HepG2 (cell line): ENCODE measurements around the gene STMN1. TPM values are rescaled to one million over a fixed set of nuclear protein-coding genes. Genes with fewer than 3 reads are reported as not detected.

Experiments used
- CAMTA2 ChIP-seq: sonication (generic); formaldehyde crosslinking; IDR thresholded peaks from 2 replicates; pipeline ENCODE4 v1.4.0; 2020; ENCODE audit warnings: mild to moderate bottlenecking, missing genetic modification reagents, borderline replicate concordance
- EED ChIP-seq: sonication (generic); formaldehyde crosslinking; IDR thresholded peaks from 2 replicates; pipeline ENCODE4 v1.5.0; 2020; ENCODE audit warnings: mild to moderate bottlenecking, missing genetic modification reagents
- FOSL2 ChIP-seq: sonication (generic); formaldehyde crosslinking; IDR thresholded peaks from 2 replicates; pipeline ENCODE4 v1.4.0; 2020; ENCODE audit warnings: missing genetic modification reagents
- HNF1B ChIP-seq: sonication (generic); formaldehyde crosslinking; IDR thresholded peaks from 2 replicates; pipeline ENCODE4 v1.5.1; 2020; ENCODE audit warnings: mild to moderate bottlenecking, moderate library complexity, missing genetic modification reagents
- POLR2AphosphoS5 ChIP-seq: IDR thresholded peaks from 2 replicates; pipeline ENCODE4 v1.6.1; 2012; ENCODE audit warnings: low read depth, low read length
- PRPF4 ChIP-seq: fragments of 200-400 bp; formaldehyde crosslinking; IDR thresholded peaks from 2 replicates; pipeline ENCODE4 v1.6.1; 2016; ENCODE audit warnings: low read length, low read depth; ENCODE audit not compliant: poor library complexity, severe bottlenecking
- RFXAP ChIP-seq: sonication (generic); formaldehyde crosslinking; IDR thresholded peaks from 2 replicates; pipeline ENCODE4 v1.4.0; 2020; ENCODE audit warnings: missing genetic modification reagents, borderline replicate concordance
- SATB2 ChIP-seq: sonication (generic); formaldehyde crosslinking; IDR thresholded peaks from 2 replicates; pipeline ENCODE4 v1.5.0; 2020; ENCODE audit warnings: missing genetic modification reagents
- STAT5B ChIP-seq: sonication (generic); formaldehyde crosslinking; IDR thresholded peaks from 2 replicates; pipeline ENCODE4 v1.4.0; 2020; ENCODE audit warnings: missing genetic modification reagents
- TRAFD1 ChIP-seq: sonication (generic); formaldehyde crosslinking; IDR thresholded peaks from 2 replicates; pipeline ENCODE4 v1.5.1; 2020; ENCODE audit warnings: missing genetic modification reagents, mild to moderate bottlenecking, borderline replicate concordance
- TRIM22 ChIP-seq: fragments of 450-650 bp; IDR thresholded peaks from 2 replicates; pipeline ENCODE4 v1.6.1; 2017
- ZBED4 ChIP-seq: sonication (generic); formaldehyde crosslinking; IDR thresholded peaks from 2 replicates; pipeline ENCODE4 v1.4.0; 2020; ENCODE audit warnings: missing genetic modification reagents, borderline replicate concordance
- ZBTB4 ChIP-seq: sonication (generic); formaldehyde crosslinking; IDR thresholded peaks from 2 replicates; pipeline ENCODE4 v1.4.0; 2020; ENCODE audit warnings: missing genetic modification reagents, mild to moderate bottlenecking, borderline replicate concordance
- ZFP36L1 ChIP-seq: sonication (generic); formaldehyde crosslinking; IDR thresholded peaks from 2 replicates; pipeline ENCODE4 v1.8.0; 2022; ENCODE audit warnings: mild to moderate bottlenecking, missing genetic modification reagents, moderate library complexity
- ZNF451 ChIP-seq: sonication (generic); formaldehyde crosslinking; IDR thresholded peaks from 2 replicates; pipeline ENCODE4 v1.5.0; 2020; ENCODE audit warnings: mild to moderate bottlenecking, missing genetic modification reagents
- polyA plus RNA-seq, 8 experiments: library from polyadenylated mRNA; depleted of rRNA in 3 of 8; stranded (reverse) in 7 of 8; unstranded in 1 of 8; fragments of >200 nt; fragmentation: Illumina TruSeq in 4 of 8; extraction: Trizol in 4 of 8; gene quantifications; 2 replicates each; pipeline versions ENCODE4 v1.2.1 to v1.2.3, GENCODE V29; 2011 to 2016; ENCODE audit warnings: low read depth in 4 of 8, missing spikeins in 1 of 8, mixed read lengths in 1 of 8; ENCODE audit not compliant: insufficient read depth in 1 of 8
- total RNA-seq, 5 experiments: library from RNA; depleted of rRNA; stranded (reverse); fragments of >200 nt; fragmentation: Illumina TruSeq; extraction: Trizol; gene quantifications; 2 replicates each; pipeline ENCODE4 v1.2.3, GENCODE V29; 2016; ENCODE audit warnings: low read depth in 1 of 5

Gene STMN1
- total and polyA plus RNA-seq, 2 of the 13 experiments (the other 11 are each of a cell fraction or from before 2014, with no cell fraction given) = 45.9 to 409 TPM

- TF ChIP-seq ZBTB4 (CRISPR knock-in tag) (no peak), POLR2AphosphoS5 (peak; percentile 97), RFXAP (CRISPR knock-in tag) (peak; percentile 56; the same call in 1 of the 2 replicates), EED (no peak), STAT5B (no peak), FOSL2 (no peak; the same call in 1 of the 2 replicates), PRPF4 (no peak), HNF1B (CRISPR knock-in tag) (peak; percentile 43; the same call in 1 of the 2 replicates), SATB2 (CRISPR knock-in tag) (0 out of 2 replicates have a peak, but pooled peaks have one; percentile 46), ZNF451 (CRISPR knock-in tag) (peak; percentile 66; the same call in 1 of the 2 replicates), TRAFD1 (CRISPR knock-in tag) (no peak), CAMTA2 (CRISPR knock-in tag) (no peak; the same call in 1 of the 2 replicates), TRIM22 (no peak), ZFP36L1 (no peak), ZBED4 (peak; percentile 27; the same call in 1 of the 2 replicates)
These were observed 47.1 kb downstream of the STMN1 start, which contains the start of gene AUNIP (continued) for GRCh38 chr1:25858906-25859789.
